Measurements from ENCODE around the gene TBRG4.

TBRG4 gene

GRCh38 chr7:45054442-45054841 lies 57.1 kb downstream of the TBRG4 start:
- H3K36me3 Mint-ChIP-seq (ENCODE audit: insufficient read depth): peaks cover 31% of the 10 kb centered on the region
- ATAC-seq (replicated peaks) (no peak), DNase-seq (no peak)
- no peaks in the 10 kb centered on the region for H3K9me3 Mint-ChIP-seq
- peak overlapping the region in 1 of 2 donors; percentile 78 for H3K27ac Mint-ChIP-seq
- H3K4me1 Mint-ChIP-seq (ENCODE audit: low read depth in 2 of 2): peaks cover 56 to 76% of the 10 kb centered on the region in 2 donors
- H3K4me3 Mint-ChIP-seq: no peak overlapping the region
- no peaks in the 10 kb centered on the region for H3K27me3 Mint-ChIP-seq

- Mint-ChIP-seq H3K36me3 (ENCODE audit: insufficient read depth) (peaks cover 29% of the 10 kb centered on the region), H3K4me1 (ENCODE audit: low read depth in 2 of 2) (peaks cover 56 to 72% of the 10 kb centered on the region in 2 donors), H3K9me3 (no peaks in the 10 kb centered on the region), H3K27me3 (no peaks in the 10 kb centered on the region), H3K27ac (peak overlapping the region; percentile 78), H3K4me3 (no peak overlapping the region)
- ATAC-seq (replicated peaks) (no peak), DNase-seq (no peak)
These were observed 57.6 kb downstream of the TBRG4 start for GRCh38 chr7:45053941-45054340.

GRCh38 chr7:45053401-45053800 lies 58.1 kb downstream of the TBRG4 start:
- H3K4me1 Mint-ChIP-seq (ENCODE audit: low read depth in 2 of 2): peaks cover 54 to 69% of the 10 kb centered on the region in 2 donors
- ATAC-seq (replicated peaks) (no peak), DNase-seq (no peak)
- no peak overlapping the region for H3K4me3 Mint-ChIP-seq
- H3K27ac Mint-ChIP-seq: peak overlapping the region; percentile 78
- H3K27me3 Mint-ChIP-seq: no peaks in the 10 kb centered on the region
- H3K9me3 Mint-ChIP-seq: no peaks in the 10 kb centered on the region
- peaks cover 28% of the 10 kb centered on the region for H3K36me3 Mint-ChIP-seq (ENCODE audit: insufficient read depth)

- peaks cover 45 to 60% of the 10 kb centered on the region in 2 donors for H3K4me1 Mint-ChIP-seq (ENCODE audit: low read depth in 2 of 2)
- H3K27me3 Mint-ChIP-seq: no peaks in the 10 kb centered on the region
- peaks cover 32% of the 10 kb centered on the region for H3K36me3 Mint-ChIP-seq (ENCODE audit: insufficient read depth)
- H3K9me3 Mint-ChIP-seq: no peaks in the 10 kb centered on the region
- H3K27ac Mint-ChIP-seq: peak overlapping the region; percentile 67 to 78
- no peak overlapping the region for H3K4me3 Mint-ChIP-seq
- ATAC-seq (replicated peaks) (no peak), DNase-seq (no peak)
These were observed 59.5 kb downstream of the TBRG4 start for GRCh38 chr7:45052011-45052410.

- peak overlapping the region; percentile 51 to 67 for H3K27ac Mint-ChIP-seq
- ATAC-seq (replicated peaks) (no peak), DNase-seq (no peak)
- no peak overlapping the region for H3K4me3 Mint-ChIP-seq
- H3K36me3 Mint-ChIP-seq (ENCODE audit: insufficient read depth): peaks cover 42% of the 10 kb centered on the region
- peaks cover 39 to 55% of the 10 kb centered on the region in 2 donors for H3K4me1 Mint-ChIP-seq (ENCODE audit: low read depth in 2 of 2)
- no peaks in the 10 kb centered on the region for H3K9me3 Mint-ChIP-seq
- H3K27me3 Mint-ChIP-seq: no peaks in the 10 kb centered on the region
These were observed 61.3 kb downstream of the TBRG4 start for GRCh38 chr7:45050198-45050597.

All from effector memory CD8-positive, alpha-beta T cell (primary cell).